Fibroblast of lung (primary cell): ENCODE data around the gene SNX14.

Experiments used
- CTCF ChIP-seq, 2 donors: IDR thresholded peaks in 1 of 2; conservative IDR thresholded peaks in 1 of 2; 1 replicate in 1 of 2; 2 replicates in 1 of 2; pipeline ENCODE4 v1.5.1; 2011 to 2012; ENCODE audit warnings: low read length in 2 of 2, control low read depth in 1 of 2, inconsistent platforms in 1 of 2, low read depth in 1 of 2, mild to moderate bottlenecking in 1 of 2
- EZH2 ChIP-seq: IDR thresholded peaks from 2 replicates; pipeline ENCODE4 v1.5.1; 2012; ENCODE audit warnings: low read length, control low read depth, mild to moderate bottlenecking; ENCODE audit errors: missing control alignments

DNA sequence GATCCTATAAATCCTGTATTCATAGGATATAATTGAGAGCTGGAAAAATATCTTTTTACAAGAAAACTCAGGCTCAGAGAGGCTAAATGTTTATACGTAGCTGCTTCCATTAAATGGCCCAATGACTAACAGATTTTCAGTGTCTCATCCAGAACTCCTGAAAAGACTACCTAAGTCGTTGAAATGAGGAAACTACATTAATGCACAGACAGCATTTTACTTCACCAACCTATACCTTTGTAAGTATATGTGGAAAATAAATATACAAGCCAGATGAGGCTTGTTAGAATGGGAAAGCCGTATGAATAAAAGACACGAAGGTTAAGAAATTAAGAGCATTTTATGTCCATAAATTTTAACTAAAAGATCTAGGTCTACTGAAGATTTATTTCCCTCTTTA, 8.4 kb upstream of the SNX14 start:
- no peak for TF ChIP-seq CTCF (conservative IDR thresholded peaks at IDR 0.05 in 1 of 2, IDR thresholded peaks at IDR 0.05 in 1 of 2; ENCODE audit: low read depth in 1 of 2, low read length in 2 of 2)
- TF ChIP-seq EZH2 = no peak
